GM11168 (cell line): ENCODE measurements around the gene NUPR1.
"Not testable (repeated sequence)": the region's sequence is repeated elsewhere in the genome, so short reads cannot be mapped to it uniquely, and the experiment has no call there.

Experiments
- in situ Hi-C: fragments of 300-500 bp; cut with MboI; formaldehyde crosslinking; loops from one replicate; pipeline ENCODE4 v1.12.0; 2022; ENCODE audit warnings: low sequenced_read_pairs; ENCODE audit not compliant: unreplicated experiment

NUPR1 gene

DNA sequence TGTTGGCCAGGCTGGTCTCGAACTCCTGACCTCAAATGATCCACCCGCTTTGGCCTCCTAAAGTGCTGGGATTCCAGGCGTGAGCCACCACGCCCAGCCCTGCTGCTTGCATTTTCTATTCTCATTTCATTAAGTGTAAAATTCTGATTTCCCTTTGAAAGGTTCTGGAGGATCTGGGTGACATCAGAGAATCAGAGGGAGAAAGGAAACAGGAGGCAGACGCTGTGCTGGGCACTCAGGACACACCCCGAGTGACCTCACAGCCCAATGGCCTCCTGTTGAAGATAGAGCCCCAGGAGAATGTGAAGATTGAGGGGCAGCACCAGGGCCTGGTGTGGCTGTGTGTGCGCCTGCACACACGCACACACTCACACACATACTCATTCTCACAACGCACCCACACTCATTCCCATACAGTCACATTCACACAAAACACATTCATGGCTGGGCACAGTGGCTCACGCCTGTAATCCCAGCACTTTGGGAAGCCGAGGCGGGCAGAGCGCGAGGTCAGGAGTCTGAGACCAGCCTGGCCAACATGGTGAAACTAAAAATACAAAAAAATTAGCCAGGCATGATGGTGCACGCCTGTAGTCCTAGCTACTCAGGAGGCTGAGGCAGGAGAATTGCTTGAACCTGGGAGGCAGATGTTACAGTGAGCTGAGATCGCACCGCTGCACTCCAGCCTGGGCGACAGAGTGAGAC is 38.1 kb downstream of the NUPR1 start:
- in situ Hi-C loops = not testable (repeated sequence)

DNA sequence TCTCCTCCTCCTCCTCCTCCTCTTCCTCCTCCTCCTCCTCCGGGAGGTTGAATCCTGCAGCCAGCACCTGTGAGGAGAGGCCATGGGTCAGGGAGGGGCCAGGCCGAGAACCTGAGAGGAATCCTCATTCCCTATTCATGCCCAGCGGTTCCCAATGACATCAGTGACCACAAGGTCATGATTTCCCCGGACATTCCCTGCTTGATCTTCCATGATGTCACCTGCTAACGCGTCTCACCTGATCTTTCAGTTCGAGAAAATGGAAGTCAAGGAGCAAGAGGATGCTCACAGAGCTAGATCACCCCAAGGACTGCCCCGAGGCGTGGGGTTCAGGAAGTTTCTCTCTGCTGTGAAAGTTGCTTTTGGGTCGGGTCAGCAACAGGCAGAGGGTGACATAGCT is 38.9 kb downstream of the NUPR1 start:
- in situ Hi-C loops = no loop called here

DNA sequence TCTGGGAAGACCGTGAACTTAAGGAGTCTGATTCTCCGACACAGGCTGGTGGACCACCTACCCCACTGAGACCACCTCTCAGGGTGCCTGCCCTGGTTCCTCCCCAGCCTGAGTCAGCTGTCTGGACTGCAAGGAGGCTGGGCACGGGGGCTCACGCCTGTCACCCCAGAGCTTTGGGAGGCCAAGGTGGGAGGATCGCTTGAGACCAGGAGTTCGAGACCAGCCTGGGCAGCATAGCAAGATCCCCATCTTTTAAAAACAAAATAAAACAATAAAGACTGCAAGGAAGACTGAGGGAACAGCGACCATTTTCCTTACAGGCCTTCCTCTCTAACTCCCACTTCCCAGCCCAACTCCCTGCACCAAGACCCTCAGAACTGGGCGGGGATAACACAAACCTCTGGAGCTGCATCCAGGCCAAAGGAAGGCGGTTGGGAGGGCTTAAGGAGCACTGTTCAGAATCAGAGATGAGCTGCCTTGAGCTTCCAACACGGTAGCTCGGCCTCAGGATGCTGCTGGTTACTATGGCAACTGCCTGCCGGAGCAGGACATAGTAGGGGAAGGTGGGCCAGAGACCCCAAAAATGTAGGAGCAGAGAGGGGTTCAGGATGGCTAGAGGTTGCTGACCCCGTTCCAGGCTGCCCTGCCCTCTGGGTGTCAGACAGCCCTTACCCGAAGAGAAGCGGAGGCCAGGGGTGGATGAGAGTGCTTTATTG is 40.0 kb downstream of the NUPR1 start:
- in situ Hi-C loops = no loop called here

DNA sequence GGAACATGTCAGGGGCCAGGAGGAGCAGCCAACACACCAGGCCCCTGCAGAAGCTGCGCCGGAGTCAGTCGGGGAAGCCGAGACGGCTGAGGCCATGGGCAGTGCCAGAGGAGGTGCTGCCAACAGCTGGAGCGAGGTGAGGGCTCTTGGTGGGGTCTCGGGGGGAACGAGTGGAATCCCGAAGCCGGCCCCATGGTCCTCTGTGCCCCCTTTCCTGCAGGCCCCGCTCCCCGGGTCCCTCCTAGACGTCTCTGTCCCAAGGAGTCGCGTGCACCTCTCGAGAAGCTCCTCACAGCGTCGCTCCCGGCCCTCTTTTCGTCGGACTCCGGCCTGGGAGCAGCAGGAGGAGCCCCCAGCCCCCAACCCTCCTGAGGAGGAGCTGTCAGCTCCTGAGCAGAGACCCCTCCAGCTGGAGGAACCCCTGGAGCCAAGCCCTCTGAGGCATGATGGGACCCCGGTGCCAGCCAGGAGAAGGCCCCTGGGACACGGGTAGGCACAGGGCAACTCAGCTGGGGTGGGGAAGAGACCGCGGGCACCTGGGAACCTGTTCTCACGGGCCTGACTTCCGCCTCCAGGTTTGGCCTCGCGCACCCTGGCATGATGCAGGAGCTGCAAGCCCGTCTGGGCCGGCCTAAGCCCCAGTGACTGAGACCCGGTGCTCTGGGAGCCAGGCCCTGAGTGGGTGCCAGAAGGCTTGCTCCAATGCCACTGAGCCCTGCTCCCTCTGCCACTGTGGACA is 40.7 kb downstream of the NUPR1 start:
- in situ Hi-C loops = no loop called here

DNA sequence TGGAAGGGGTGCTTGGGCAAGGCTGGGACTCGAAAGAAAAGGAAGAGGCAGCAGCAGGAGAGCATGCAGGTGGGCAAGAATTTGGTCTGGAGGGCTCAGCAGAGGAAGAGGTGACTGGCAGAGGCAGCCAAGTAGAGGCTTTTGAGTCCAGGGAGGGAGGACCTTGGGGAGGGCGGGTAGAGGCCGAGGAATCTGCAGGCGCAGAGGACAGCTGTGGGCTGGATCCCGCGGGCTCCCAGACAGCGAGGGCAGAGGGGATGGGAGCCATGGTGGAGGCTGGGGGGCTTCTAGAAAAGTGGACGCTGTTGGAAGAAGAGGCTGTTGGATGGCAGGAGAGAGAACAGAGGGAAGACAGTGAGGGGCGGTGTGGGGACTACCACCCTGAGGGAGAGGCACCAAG is 41.4 kb downstream of the NUPR1 start:
- in situ Hi-C loops = no loop called here

DNA sequence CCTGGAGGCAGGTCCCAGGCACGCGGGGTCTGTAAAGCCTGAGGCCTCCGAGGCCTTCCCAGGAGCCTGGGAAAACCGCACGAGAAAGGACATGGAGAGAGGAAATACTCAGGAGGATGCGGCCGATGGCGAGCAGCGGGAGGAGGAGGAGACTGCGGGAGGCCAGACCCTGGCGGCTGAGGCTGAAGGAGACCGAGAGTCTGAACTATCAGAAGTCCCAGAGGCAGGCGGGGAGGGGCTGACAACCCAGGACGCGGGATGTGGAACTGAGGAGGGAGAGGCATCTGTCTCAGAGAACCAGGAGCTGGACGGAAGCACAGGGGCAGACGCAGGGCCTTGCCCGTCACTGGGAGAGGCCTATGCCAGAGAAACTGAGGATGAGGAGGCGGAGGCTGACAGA is 41.9 kb downstream of the NUPR1 start:
- in situ Hi-C loops = no loop called here

DNA sequence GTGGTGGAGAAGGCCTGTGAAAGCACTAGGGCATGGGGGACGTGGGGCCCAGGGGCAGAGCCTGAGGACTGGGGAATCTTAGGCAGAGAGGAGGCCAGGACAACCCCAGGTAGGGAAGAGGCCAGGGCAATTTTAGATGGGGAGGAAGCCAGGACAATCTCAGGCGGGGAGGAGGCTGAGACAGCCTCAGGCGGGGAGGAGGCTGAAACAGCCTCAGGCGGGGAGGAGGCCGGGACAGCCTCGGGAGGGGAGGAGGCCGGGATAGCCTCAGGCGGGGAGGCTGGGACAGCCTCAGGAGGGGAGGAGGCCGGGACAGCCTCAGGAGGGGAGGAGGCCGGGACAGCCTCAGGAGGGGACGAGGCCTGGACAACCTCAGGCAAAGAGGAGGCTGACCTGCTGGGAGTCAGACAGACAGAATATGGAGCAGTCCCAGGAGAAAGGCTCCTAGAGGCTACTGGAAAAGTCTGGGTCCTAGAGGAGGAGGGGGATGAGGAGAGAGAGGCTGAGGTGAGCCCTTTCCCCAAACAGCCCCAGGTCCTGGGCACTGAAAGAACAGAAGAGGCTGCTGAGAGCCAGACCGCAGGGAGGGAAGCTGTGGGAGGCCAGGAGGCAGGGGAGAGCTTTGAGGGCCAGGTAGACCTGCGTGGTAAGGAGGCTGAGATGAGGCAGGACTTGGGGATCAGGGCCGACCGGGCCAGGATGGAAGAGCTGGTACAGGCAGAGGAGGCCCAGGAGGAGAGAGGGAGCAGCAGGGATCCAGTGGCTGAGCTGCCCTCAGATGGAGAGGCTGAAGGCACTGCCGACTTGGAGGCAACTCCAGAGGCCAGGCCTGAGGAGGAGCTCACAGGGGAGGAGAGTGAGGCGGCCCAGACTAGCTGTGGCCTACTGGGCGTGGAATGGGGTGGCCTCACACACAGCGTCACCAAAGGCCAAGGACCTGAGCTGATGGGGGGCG is 42.7 kb downstream of the NUPR1 start:
- in situ Hi-C loops = no loop called here

DNA sequence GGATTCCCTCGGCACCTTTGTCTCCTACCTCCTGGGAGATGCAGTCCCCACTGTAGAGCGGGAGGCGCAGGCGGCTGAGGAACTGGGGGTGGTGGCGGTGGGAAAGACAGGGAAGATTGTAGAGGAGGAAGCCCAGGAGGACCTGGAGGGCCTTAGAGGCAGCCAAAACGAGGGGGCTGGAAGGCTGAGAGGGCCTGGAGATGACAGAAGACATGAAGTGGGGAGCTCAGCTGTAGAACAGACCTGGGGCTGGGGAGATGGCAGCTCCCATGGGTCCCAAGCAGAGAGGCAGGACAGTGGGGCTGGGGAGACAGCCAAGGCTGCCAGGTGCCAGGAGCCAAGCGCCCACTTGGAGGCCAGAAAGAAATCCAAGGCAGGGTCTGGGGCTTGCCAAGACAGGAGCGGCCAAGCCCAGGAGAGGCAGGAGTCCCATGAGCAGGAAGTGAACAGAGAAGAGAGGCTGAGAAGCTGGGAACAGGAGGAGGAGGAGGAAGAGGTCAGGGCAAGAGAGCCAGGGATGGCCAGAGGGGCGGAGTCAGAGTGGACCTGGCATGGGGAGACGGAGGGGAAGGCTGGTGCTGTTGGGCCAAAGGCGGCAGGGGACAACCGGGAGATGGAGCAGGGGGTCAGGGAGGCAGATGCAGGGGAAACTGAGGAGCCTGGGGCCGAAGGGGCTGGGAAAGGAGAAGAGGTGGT is 43.5 kb downstream of the NUPR1 start:
- in situ Hi-C loops = no loop called here

DNA sequence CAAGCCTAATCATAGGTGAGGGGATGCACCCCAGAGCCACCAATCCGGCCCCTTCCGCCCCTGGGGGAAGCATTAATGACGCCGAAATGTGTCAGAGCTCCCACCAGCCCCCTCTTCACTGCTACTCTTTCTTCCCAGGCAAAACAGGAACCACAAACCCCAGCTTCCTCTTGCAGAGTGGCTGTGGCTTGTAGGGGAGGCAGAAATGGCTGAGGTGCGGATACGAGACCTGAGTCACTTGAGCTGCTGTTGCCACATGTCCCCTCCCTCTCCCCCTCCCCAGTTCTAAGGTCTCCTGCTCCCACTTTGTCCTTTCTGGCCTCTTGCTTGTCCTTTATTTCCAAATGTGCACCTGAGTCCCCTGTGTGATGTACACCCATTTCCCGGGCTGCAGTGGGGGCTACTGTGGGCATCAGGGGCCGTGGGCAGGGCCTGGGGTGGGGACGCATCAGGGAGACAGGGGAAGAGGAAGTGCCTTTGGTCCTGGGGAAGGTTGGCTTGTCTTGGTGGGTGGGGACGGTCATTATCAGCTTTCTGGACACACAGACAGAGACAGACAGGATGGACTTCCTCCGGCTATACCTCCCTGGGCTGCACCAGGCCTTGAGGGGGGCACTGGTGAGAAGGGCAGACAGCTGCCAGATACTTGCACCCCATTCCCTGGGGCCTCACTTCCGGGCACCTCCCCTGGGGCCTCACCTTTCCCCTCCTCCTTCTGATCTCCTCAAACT is 44.5 kb downstream of the NUPR1 start, which contains the start of gene APOBR:
Gene APOBR (plus strand): TSS at position 523 of the 731 bp plus-strand sequence. CDS start 39 bp downstream, at position 562.
- in situ Hi-C loops = no loop called here

DNA sequence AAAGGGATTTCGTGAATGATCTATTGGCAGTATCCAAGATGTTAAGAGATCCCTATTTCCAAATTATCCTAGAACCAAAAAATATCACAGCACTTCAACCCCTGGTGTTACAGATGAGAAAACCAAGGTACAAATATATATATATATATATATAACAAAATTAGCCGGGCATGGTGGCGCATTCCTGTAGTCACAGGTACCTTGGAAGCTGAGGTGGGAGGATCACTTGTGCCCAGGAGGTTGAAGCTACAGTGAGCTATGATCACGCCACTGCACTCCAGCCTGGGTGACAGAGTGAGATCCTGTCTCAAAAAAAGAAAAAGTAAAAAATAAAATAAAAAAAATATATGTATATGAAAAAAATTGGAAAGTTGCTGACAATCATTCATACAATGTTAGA is 46.3 kb downstream of the NUPR1 start:
- in situ Hi-C loops = no loop called here

DNA sequence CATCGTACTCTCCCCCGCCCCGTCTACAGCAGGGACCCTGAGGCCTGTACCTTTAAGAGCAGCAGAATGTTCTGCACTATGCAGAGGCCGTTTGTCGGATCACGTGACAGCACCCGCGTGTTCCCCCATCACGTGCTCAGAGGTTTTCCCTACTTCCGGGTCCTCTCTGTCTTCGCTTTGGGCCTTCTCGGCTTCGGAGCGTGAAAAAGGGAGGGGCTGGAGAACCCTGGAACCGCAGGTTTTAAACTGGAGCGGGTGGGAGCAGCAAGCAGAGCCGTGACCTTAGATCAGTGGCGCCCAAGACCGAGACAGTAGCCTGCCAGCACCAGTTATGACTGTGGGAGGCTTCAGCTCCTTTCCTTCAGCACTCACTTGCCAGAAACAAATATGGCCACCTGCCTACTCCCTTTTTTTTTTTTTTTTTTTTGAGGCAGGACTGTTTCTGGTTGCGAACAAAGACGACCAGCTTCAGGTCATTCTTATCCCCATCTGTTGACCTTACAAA is 46.8 kb downstream of the NUPR1 start, which contains the start of gene CLN3:
Gene CLN3 (minus strand): TSS at position 105 of the 505 bp plus-strand sequence. CDS start 315 bp downstream, outside the sequence.
- in situ Hi-C loops = no loop called here

DNA sequence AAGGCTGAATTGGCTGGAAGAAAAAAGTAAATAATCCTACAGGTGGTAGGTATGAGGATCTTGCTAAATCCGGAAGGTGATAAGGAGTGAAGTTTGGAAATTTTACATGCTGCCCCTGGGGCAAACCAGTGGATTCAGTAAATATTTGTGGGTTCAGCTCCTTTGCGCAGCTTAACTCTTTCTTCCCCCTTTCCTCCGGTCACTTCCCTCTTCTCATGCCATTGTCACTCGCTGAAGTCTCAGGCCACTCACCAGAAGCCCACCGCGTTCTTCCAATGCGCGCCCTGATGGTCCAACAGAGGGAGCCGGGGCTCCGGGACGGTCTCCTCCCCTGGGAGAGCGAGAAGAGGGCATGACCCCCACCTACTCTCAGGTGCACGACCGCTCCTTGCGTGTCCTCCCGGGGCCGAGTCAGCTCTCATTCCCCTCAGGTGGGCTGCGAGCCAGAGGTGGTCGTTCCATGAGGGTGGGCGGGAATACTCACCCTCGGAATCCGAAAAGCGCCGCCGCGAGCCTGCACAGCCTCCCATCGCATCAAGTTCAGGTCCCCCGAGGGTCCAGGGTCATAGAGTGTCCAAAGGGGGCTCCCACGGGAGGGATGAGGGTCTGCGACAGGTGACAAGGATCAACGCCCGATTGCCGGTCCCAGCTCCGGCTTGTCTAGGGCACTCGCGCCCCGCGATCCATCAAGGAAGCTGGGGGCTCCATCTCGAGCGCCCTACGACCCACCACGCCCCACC is 47.4 kb downstream of the NUPR1 start:
- in situ Hi-C loops = no loop called here

DNA sequence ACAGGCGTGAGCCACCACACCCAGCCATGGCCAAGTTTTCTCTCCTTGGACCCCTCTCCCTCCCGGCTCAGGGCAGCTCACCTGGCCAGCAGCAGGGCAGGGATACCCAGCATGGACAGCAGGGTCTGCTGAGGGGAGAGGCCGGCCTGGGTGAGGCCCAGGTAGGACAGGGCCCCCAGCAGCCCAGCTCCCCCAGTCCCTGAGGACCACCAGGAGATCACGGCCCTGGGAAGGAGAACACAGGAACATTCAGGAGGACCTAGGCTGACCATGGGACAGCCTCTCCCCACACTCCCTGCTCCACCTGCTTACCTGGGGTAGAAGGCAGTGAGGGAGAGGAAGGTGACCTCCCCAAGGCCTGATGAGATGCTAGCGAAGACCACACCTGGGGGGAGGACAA is 52.5 kb downstream of the NUPR1 start:
- in situ Hi-C loops = no loop called here

DNA sequence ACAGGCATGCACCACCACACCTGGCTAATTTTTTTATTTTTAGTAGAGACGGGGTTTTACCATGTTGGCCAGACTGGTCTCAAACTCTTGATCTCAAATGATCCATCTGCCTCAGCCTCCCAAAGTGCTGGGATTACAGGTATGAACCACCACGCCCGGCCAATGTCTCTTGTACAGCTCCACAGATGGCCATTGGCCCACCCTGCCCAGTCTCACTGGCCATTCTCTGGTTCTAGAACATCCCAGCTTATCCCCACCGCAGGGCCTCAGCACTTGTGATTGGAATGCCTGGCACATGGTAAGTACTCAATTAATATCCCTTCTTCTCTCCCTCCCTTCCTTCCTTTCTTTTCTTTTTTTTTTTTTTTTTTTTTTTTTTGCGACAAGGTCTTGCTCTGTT is 55.4 kb downstream of the NUPR1 start:
- in situ Hi-C loops = not testable (repeated sequence)
